HG02623 (cell line): Measurements from ENCODE around the gene PMAIP1.
"Not testable (repeated sequence)": the region's sequence is repeated elsewhere in the genome, so short reads cannot be mapped to it uniquely, and the experiment has no call there.

Source experiments
- ATAC-seq: cut with Tn5 transposase; IDR thresholded peaks from one replicate; pipeline ENCODE4 v1.9.1; 2021; ENCODE audit warnings: moderate library complexity; ENCODE audit not compliant: unreplicated experiment

PMAIP1 gene

GRCh38 chr18:59899298-59900221 lies at the start of gene PMAIP1:
Gene PMAIP1, plus strand, starts transcription at chr18:59899996. Its CDS starts 182 bp downstream, at chr18:59900178.
- peak; percentile 59 for ATAC-seq

GRCh38 chr18:59851784-59852399 lies 47.9 kb upstream of the PMAIP1 start:
- ATAC-seq = no peak

- ATAC-seq = no peak
These were observed 47.2 kb upstream of the PMAIP1 start for GRCh38 chr18:59852548-59852947.

GRCh38 chr18:59853380-59853779 lies 46.4 kb upstream of the PMAIP1 start:
- no peak for ATAC-seq

- not testable (repeated sequence) for ATAC-seq
These were observed 45.8 kb upstream of the PMAIP1 start for GRCh38 chr18:59853988-59854387.

GRCh38 chr18:59861009-59861408 lies 38.8 kb upstream of the PMAIP1 start:
- no peak for ATAC-seq

GRCh38 chr18:59861963-59862819 lies 37.6 kb upstream of the PMAIP1 start:
- peak; percentile 77 for ATAC-seq

- ATAC-seq = no peak
These were observed 34.4 kb upstream of the PMAIP1 start for GRCh38 chr18:59865241-59865986.

GRCh38 chr18:59866551-59867269 lies 33.1 kb upstream of the PMAIP1 start:
- no peak for ATAC-seq

- no peak for ATAC-seq
These were observed 32.3 kb upstream of the PMAIP1 start for GRCh38 chr18:59867337-59868104.

- no peak for ATAC-seq
These were observed 29.1 kb upstream of the PMAIP1 start for GRCh38 chr18:59870623-59871130.

- ATAC-seq = no peak
These were observed 28.0 kb upstream of the PMAIP1 start for GRCh38 chr18:59871711-59872362.

- ATAC-seq = no peak
These were observed 26.2 kb upstream of the PMAIP1 start for GRCh38 chr18:59873641-59874040.

- no peak for ATAC-seq
These were observed 25.6 kb upstream of the PMAIP1 start for GRCh38 chr18:59874166-59874565.

GRCh38 chr18:59876310-59876626 lies 23.5 kb upstream of the PMAIP1 start:
- peak; percentile 66 for ATAC-seq

GRCh38 chr18:59877361-59877760 lies 22.4 kb upstream of the PMAIP1 start:
- no peak for ATAC-seq

GRCh38 chr18:59878644-59879043 lies 21.2 kb upstream of the PMAIP1 start:
- peak; percentile 53 for ATAC-seq
